NAMALWA (cell line): ENCODE results near the gene SLC5A12.

Experiments
- DNase-seq: peaks from one replicate; pipeline ENCODE4 v3.0.0-alpha.2; 2015; ENCODE audit warnings: low spot score

Gene SLC5A12

DNA sequence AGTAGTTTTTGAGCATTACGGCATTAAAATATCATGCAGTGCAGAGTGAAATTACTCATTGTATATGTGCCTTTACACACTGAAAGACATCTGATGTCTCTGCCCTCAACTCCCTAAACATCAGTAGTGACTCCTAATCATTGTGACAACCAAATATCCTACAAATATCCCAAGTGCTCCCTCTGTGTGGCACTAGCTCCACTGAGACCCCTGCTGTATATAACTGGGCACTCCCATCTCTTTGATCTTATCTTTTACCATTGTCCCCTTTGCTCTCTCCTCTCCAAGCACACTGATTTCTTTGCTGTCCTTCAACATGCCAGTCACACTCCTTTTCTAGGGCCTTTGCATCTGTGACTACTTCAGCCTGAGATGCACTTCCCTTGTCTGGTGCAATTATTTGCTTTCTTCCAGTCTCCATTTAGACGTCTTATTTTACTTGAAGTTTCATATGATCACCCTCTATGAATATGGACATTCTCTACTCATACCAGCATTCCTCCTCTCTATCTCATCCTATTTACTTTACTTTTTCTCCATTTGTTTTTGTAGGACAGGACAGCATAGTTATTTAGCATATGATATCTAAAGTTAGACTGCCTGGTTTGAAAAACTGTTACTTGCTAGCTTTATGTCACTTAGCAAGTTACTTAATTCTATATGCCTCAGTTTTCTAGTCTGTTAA lies 2.4 kb downstream of the SLC5A12 start:
- no peak for DNase-seq

DNA sequence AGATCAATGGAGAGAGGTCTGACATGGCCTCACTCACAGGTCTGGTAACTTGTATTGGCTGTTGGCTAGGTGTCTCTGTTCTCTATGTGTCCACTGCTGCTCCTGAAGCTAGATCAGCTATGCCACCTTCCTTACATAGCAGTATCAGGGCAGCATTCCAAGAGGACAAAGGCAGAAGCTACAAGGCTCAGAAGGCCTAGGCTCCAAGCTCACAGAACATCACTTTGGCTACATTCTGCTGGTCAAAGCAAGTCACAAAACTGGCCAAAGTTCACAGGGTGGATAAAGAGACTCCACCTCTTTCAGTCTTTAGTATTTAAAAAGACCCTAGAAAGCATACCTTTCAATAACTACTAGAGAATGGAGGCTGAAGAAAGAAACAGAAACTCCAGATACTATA lies 4.1 kb downstream of the SLC5A12 start:
- no peak for DNase-seq

DNA sequence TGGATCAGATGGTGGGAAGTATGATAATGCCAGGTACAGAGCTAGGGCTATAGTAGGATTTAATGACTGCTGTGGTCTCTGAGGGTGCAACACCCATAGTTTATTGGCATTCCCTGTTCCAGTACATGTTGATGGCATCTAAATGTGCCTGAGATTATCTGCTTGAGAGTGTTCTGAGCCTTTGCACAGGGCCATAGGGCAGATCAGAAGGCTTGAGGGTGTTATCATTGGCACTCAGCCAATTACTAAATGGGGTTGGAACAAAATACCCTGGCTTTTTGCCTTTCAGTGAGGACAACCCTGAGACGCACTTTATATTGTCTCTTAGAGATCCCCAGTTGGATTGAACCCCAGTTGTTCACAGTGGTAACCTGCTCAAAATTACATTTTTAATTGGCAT lies 6.7 kb downstream of the SLC5A12 start:
- no peak for DNase-seq

DNA sequence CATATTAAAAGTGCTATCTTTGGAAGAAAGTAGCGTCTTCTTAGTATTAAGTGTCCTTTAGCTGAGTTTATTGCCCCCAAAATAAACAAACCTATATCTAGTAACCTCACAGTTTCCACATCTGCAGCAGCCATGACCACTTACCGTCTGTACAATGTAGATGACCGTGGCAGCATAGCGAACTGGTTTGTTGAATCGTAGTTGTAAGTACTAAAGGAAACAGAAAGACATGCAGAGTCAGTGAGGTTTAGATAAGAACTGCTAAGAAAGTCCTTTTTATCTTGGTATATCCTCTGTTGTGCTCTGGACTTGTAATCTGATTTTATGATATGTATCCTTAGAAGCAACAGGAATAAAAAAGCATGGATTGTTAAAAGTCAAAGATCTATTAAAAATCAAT lies 9.4 kb downstream of the SLC5A12 start:
- no peak for DNase-seq

DNA sequence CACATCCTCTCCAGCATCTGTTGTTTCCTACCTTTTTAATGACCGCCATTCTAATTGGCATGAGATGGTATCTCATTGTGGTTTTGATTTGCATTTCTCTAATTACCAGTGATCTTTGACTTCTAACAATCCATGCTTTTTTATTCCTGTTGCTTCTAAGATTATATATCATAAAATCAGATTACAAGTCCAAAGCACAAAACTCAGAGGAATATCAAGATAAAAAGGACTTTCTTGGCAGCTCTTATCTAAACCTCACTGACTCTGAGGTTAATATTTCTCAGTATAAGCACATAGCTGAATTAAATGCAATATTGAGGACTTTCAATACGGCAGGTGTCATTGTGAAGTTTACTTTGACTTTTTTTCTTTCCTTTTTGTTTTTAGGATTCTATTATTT lies 11.4 kb downstream of the SLC5A12 start:
- no peak for DNase-seq

DNA sequence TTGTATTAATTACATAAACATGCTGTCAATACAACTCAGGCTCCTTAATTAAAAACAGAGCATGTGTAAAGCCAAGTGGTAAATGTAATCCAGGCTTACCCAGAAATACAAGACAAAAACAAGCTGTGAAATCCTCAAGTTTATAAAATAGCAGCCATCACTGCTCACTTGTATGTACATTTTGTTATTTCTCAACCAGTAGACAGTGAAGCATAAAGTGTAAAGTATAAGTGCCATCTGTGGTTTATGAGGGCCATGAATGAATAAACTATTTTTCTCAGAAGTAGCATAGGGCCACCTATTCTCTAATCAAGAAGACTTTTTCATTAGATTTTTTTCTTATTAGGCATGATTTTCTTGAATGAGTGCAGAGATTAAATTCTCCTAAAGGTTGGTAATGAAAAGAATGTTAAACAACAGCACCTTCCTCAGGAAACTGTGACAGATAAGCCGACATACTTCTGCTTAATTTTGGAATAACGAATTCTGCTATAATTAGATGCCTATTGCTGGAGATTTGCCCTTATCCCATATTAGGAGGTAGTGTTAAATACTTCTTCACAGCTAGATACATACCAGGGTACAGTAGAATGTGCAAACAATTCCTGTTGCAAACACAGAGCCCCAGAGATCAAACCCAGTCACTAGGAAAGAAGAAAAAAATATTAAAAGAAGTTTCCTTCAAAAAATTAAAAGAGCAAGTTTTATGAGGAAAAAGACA lies 13.0 kb downstream of the SLC5A12 start:
- no peak for DNase-seq

DNA sequence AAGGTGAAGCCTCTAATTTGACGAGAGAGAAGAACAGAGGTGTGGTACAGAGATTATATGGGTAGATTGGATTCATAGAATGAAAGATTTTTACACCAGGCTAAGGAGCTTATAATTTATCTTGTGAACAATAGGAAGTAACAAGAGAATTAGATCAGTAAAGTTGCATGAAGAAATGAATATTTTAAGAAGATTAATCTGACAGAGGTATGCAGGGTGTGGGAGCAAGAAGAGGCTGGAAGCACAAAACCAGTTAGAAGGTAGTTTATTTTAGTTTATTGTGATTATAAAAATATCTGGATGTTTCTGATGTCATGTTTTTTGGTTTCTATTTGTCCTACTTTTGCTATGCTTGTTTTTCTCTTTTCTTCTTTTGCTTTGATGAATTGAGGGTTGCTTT lies 15.7 kb downstream of the SLC5A12 start:
- DNase-seq: no peak

DNA sequence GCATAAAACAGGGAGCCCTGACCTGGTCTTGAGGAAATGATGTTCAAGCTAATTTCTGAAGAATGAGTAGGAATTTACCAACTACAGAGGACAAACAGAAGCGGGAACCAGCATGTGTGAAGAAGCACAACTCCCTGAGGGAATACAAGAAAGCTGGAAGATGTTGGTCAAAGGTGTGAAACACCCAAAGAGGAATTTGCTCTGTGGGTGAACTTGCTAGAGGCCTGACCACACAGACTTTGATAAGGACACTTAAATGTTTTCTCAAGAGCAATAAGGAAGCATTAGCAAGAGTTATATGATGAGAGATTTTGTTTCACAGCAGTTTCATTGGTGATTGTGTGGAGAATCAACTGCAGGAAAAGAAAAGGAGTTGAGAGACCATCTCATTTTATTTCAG lies 17.6 kb downstream of the SLC5A12 start:
- no peak for DNase-seq

DNA sequence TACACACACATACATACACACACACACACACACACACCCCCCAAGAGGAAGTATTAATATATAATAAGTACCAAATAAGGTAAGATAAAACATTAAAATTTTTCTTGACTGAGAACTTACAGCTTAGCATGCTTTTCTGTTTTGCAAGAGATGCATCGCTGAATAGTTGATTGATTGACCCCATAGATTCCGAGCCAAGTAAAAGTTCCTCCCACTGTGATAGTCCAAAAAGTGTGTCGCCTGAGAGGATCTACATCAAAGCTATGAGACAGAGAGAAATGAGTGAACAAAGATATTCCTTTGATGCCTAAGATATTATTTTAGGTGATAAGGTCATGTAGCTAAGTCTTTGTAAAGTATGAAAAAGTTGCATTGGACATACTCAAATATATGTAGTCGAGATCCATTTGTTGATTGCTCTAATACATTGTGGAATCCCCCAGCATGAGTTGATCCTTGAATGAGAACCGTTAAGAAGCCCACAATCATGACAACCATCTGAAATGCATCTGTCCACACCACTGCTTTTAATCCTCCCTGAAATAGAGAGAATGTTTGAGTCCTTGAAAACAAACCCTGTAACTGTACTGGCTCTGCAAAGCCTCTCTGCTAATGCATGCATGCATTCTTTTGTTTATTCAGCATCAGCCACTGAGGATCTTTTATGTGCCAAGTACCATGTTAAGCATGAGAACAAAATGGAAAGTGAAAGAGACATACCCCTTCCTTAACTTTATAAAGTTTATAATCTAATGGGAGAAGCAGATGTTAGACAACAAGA lies 18.3 kb downstream of the SLC5A12 start:
- no peak for DNase-seq

DNA sequence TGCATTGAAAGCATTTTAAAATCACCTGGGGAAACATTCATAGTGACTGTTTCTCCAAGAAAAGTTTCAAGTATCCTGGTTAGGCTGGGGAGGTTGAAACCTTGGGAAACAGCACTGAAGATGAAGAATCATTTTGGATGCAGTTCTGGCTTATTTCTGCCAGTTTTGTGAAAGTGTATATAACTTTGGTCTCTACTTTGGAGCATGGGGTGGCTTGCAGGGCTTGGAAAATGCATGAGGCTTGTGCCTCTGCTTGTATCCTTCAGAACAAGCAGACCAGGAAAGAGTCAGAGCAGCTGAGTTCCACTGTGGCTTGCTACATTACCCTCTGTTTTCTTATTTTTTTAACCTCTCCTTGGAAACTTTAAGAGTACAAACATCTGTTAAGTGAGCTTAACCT lies 19.5 kb downstream of the SLC5A12 start:
- no peak for DNase-seq

DNA sequence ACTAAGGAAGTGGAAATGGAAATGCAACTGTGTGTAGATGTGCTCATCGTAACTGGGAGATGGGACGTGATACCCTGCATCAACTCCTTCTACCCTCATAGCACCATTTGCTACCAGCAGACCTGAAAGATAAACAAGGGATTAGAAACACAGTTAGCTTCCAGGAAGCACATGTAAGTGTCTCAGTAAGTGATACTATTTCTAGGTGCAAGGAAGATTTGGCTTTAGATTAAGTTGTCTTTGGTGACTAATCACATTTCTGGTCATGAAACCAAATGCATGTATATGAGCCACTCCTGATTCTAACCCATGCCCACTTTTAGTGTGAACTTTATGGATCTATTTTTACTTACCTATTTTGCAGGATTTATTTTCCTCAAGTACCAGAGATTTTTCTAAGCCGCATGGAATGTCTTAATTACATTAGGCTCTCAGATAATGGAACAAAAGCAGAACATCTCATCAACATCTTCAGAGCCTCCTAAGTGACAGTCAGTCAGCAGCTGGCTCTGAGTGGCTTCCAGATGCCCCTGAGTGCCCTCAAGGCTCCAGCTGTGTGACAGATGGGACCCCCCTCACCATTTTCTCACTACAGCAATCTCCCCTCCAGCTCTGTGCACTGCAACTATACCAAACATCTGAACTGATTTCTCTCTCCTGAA lies 21.2 kb downstream of the SLC5A12 start:
- no peak for DNase-seq

DNA sequence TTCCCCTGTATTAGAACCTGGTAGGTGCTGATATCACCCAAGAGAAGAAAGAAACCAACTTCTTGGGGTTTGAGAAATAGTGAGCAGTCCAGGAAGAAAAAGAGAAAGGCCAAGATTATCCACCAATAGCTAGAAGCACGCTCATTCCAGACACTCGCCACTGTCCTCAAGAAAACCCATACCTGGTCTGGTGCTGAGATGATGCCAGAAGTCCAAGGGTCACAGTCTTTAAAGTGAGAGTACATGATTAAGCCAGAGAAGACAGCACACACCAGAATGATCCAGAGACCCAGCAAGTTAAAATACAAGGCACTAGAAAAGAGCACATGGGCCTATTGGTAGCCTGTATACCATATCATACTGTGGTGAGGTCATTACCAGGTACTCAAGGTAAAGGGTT lies 23.6 kb downstream of the SLC5A12 start:
- no peak for DNase-seq

DNA sequence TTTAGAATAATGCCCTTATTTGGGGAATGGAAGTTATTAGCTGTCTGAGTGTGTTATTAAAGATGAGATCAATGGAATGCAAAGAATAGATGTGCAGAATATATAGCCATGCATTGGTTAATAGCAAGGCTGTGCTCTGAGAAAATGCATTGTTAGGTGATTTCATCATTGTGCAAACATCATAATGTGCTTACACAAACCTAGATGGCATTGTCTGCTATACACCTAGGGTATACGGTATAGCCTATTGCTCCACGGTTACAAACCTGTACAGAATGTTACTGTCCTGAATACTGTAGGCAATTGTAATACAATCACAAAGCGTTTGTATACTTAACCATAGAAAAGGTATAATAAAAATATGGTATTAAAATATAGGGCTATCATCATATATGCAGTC lies 25.5 kb downstream of the SLC5A12 start:
- no peak for DNase-seq

DNA sequence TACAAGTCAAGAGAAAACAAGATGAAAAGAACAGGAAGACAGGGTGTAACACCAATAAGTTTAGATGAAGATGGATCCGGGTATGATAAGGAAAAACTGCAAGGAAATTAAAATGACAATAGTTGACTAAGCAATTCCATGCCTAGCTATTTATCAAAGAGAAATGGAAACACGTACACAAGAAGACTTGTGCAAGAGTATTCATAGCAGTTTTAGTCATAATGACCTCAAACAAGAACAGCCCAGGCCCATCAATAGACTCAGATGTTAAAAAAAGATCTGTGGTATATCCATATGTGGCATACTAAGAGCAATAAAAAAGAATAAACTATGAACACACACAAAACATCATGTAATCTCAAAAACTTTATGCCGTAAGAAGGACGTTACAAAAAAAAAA lies 33.2 kb downstream of the SLC5A12 start:
- no peak for DNase-seq

DNA sequence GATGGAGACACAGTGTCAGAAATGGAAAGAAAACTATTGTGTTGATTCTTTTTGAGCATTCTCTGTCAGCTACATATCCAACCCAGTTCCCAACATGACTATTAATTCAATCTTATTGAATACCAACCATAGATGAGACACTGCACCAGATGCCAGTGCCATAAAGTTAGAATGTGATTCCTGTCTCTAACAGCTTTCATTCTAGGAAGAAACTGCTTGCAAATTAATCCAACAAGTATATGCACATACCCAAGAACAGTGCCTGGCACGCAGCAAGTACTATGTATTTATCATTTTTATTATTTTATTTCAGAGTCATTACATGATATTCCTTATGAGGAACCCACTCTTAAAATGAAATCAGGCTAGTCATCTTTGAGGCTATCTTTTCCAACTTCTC lies 34.5 kb downstream of the SLC5A12 start:
- DNase-seq: no peak

DNA sequence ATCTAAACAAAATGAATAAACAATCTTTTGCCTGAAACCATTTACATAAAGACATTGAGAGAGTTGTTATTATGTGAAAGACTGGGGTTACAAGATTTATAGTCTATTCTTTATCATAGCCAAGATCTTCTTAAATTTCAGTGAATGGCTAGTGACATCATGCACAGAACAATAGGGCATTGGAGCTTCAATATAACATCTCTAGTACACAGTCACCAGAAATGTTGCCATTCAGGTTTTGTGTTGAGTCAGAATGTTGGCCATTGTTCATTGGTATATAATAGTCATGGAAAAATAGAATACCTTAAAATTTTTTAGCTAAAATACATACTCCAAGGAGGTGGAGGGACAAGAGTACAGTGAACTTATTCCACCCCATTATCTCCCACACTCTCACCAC lies 44.3 kb downstream of the SLC5A12 start:
- DNase-seq: no peak

DNA sequence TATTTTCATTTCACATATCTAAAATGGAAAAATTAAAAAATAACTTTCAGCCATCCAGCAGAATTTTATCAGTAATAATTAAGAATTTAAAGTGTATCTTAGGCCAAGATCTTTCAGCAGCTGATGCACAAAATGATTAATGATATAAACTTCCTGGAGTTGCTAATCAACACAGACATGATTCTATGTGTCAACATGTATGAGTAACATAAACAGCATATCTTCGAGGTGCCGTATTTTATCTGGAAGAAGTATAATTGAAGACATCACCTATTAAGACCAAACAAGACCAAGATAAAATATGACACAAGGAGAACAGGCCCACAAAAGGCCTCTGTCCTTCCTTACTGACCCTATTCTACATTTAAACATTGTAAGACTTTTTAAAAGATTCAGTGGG lies 45.2 kb downstream of the SLC5A12 start:
- DNase-seq: no peak

DNA sequence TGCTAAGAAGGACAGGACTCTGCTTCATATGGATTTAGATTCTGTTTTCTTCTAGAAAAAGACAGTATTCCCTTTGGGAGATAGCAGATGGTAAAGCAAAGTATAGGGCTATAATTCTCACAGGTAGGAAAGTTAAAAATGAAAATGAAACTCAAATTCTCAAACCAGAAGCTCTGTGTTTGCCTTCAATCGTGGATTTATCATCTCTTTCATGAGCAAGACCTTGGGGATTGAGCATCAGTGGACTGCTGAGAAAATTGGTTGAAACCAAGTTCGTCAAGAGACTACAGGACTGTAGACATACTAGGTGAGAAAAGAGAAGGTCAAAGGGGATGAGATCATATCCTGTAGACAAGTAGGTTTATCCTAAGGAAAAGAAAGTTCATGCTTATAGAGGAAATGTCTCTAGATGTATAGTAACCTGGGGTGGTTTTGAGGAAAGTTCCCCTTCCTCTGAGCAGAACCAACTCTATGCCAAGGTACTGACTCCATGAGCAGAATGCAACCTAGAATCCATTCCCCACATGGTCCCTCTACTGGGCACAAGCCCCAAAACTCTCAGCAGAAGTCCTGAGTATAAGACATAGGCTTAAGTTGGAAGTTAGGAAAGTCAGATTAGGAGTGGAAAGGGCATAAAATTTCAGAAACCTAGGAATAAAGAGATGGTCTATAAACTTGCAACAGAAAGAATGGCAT lies 46.5 kb downstream of the SLC5A12 start:
- DNase-seq: no peak

DNA sequence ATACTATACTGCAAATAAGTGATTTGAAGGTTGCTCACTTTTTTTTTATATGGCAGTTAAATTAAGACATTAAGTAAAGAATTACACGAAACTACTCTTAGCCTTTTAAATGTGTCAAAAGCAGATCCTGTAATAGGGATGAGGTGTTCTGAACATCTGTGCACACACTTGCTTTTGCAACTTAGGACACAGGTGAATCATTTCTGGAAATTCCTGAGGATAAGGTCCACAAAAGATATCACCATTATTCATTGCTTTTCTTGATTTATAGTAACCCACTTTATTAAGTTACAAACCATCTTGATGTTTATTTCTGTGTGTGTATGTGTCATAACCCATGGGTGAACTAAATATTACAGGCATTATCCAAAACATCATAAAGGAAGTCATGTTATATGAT lies 55.9 kb downstream of the SLC5A12 start:
- DNase-seq: no peak

DNA sequence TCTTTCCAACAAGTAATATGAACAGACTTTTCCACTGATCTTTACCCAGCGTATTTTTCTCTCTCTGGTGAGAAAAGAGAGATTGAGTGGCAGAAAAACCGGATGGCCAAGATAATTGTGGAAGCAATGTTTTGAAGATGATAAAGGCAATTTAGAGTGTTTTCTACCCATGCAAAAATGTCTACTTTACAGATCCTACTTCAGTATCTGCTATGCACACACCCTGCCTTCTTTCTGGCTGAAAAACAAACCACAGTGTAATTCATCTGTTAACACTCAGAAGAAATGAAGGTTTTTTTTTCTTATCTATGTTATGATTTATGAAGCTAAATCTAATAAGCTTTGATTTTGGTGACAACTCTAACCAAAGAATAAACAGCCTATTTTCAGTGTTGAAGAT lies 56.8 kb downstream of the SLC5A12 start:
- no peak for DNase-seq

DNA sequence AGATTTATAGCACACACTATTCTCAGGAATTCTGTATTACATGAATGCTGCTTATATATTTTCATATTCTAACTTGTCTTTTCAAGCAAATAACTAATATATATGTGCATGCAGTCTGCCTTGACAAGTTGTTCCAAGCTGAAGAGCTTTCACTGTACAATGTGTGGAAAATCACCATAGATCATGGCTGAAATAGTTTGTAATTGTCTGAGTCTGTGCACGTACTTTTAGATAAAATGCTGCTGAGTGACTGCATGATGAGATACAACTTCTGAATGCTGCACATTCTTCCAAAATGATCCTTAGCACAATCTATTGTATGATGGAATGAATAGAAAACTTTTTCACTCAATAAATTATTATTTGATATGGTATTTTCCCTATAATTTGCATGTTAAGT lies 58.9 kb downstream of the SLC5A12 start:
- DNase-seq: no peak

DNA sequence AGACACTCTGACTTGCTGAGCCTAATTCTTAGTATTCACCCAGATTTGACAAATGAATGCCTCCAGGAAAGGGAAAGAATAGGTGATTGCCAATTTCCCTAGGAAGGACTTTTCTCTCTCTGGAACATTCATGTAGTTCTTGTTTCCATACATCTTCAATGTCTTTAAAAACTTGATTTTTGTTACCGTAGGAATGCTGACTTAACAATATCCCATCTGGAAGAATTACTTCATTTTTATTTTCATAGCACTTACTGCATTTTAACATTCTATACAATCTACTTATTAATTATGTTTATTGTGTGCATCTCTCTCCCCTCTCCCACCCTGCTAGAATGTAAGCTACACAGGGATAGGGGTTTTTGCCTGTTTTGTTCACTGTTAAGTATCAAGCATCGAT lies 66.6 kb downstream of the SLC5A12 start:
- DNase-seq: no peak
